Measurements from ENCODE around the gene TP53AIP1. TPM values are rescaled to one million over a fixed set of nuclear protein-coding genes. Genes with fewer than 3 reads are reported as not detected.

The TP53AIP1 gene
- polyA plus RNA-seq, 2 of the 4 experiments (the other 2 are of a cell fraction): 0.03 to 0.08 TPM

- POLR2A ChIA-PET: no interaction called here
- TF ChIP-seq TFCP2L1 (CRISPR knock-in tag; IDR thresholded peaks at IDR 0.05): no peak
- TF ChIP-seq MAZ (IDR thresholded peaks at IDR 0.05; ENCODE audit: borderline replicate concordance, low read depth, low read length): no peak
- no peak for TF ChIP-seq NPAS2 (CRISPR knock-in tag; IDR thresholded peaks at IDR 0.05; ENCODE audit: borderline replicate concordance)
- no peak for TF ChIP-seq ATOH8 (CRISPR knock-in tag; IDR thresholded peaks at IDR 0.05; ENCODE audit: low read depth)
- no peak for TF ChIP-seq E2F6 (IDR thresholded peaks at IDR 0.05; ENCODE audit: borderline replicate concordance, low read depth)
- TF ChIP-seq ESRRA (IDR thresholded peaks at IDR 0.05; ENCODE audit: borderline replicate concordance, low read length): no peak
- TF ChIP-seq HMGXB4 (CRISPR knock-in tag; IDR thresholded peaks at IDR 0.05; ENCODE audit: borderline replicate concordance): no peak
- Histone ChIP-seq H3K4me2 (no peak overlapping the region), H3K4me3 (no peak overlapping the region), H3K9me3 (no peaks in the 10 kb centered on the region), H3K27ac (no peak overlapping the region), H3K4me1 (no peaks in the 10 kb centered on the region)
- 78% methylated on average over 16 of the region's 16 CpGs for WGBS (ENCODE audit: missing lambda C conversion rate)
- DNase-seq (ENCODE audit: low read depth in 1 of 2, low spot score in 1 of 2) (no peak), FAIRE-seq (no peak), ATAC-seq (no peak)
- CTCF ChIA-PET: interaction anchor here (1.1 to 6.4 kb wide), 4 partner anchors 13 to 59 kb away, joined by 3 to 26 read pairs (median 11); no protein-coding TSS in a partner anchor
These were observed 831 bp upstream of the TP53AIP1 start for GRCh38 chr11:128943428-128943976.

GRCh38 chr11:128942272-128942612 is 429 bp downstream of the TP53AIP1 start:
- no peak for TF ChIP-seq HOXB13 (CRISPR knock-in tag; IDR thresholded peaks at IDR 0.05; ENCODE audit: low read depth)
- TF ChIP-seq TP53 (CRISPR knock-in tag; IDR thresholded peaks at IDR 0.05): no peak
- no peak for TF ChIP-seq RARB (CRISPR knock-in tag; IDR thresholded peaks at IDR 0.05)
- no peak for TF ChIP-seq ZFP36 (IDR thresholded peaks at IDR 0.05; ENCODE audit: borderline replicate concordance, partially characterized antibody)
- TF ChIP-seq EP300 (IDR thresholded peaks at IDR 0.05): no peak
- TF ChIP-seq SREBF2 (IDR thresholded peaks at IDR 0.05): no peak
- no peak for TF ChIP-seq E2F6 (IDR thresholded peaks at IDR 0.05; ENCODE audit: borderline replicate concordance, low read depth)
- no peak for TF ChIP-seq REST (IDR thresholded peaks at IDR 0.05)
- no peak for TF ChIP-seq JUNB (IDR thresholded peaks at IDR 0.05)
- TF ChIP-seq CBX2 (IDR thresholded peaks at IDR 0.05; ENCODE audit: borderline replicate concordance, low read depth): no peak
- TF ChIP-seq HES2 (IDR thresholded peaks at IDR 0.05): no peak
- TF ChIP-seq FOSB (CRISPR knock-in tag; IDR thresholded peaks at IDR 0.05): no peak
- TF ChIP-seq TFCP2L1 (CRISPR knock-in tag; IDR thresholded peaks at IDR 0.05): no peak
- no peak for TF ChIP-seq POLR2AphosphoS2 (conservative IDR thresholded peaks at IDR 0.05; ENCODE audit: low read length)
- TF ChIP-seq NR3C1 (IDR thresholded peaks at IDR 0.05): no peak
- no peak for TF ChIP-seq PHF8 (IDR thresholded peaks at IDR 0.05; ENCODE audit: borderline replicate concordance, low read depth)
- no peak for TF ChIP-seq CBX8 (IDR thresholded peaks at IDR 0.05)
- Histone ChIP-seq H3K4me3 (no peak overlapping the region), H3K4me1 (no peaks in the 10 kb centered on the region), H3K9me3 (no peaks in the 10 kb centered on the region), H3K27ac (no peak overlapping the region), H3K4me2 (no peak overlapping the region)
- no peak for DNase-seq (ENCODE audit: low read depth in 1 of 2, low spot score in 1 of 2)
- POLR2A ChIA-PET: no interaction called here
- CTCF ChIA-PET: interaction anchor here (0.5 to 6.4 kb wide), 3 partner anchors 14 to 97 kb away, joined by 3 to 26 read pairs (median 7); no protein-coding TSS in a partner anchor
- WGBS (ENCODE audit: missing lambda C conversion rate): 93% methylated on average over 5 of the region's 13 CpGs
- no peak for ATAC-seq
- FAIRE-seq: no peak

All from A549 (cell line).